Measurements from ENCODE around the gene DNLZ.
A peak's percentile ranks its signal among the peaks of the same experiment; 100 is the strongest.

- TF ChIP-seq YY1 (IDR thresholded peaks at IDR 0.05; ENCODE audit: borderline replicate concordance in 1 of 3, control insufficient read depth in 1 of 3, extremely low read depth in 1 of 3, insufficient read depth in 3 of 3, insufficient read length in 1 of 3, insufficient replicate concordance in 2 of 3, low read depth in 1 of 3, low read length in 2 of 3) (no peak), MED1 (CRISPR knock-in tag; IDR thresholded peaks at IDR 0.05; ENCODE audit: borderline replicate concordance) (no peak), POLR2A (conservative IDR thresholded peaks at IDR 0.05) (no peak), ZNF174 (CRISPR knock-in tag; IDR thresholded peaks at IDR 0.05) (no peak), BRCA1 (IDR thresholded peaks at IDR 0.05) (no peak), BRCA1 (CRISPR knock-in tag; IDR thresholded peaks at IDR 0.05) (no peak), CBX3 (IDR thresholded peaks at IDR 0.05; ENCODE audit: borderline replicate concordance in 1 of 2, low read length in 2 of 2) (no peak), ZNF583 (CRISPR knock-in tag; IDR thresholded peaks at IDR 0.05) (no peak), ZNF253 (CRISPR knock-in tag; conservative IDR thresholded peaks at IDR 0.05) (no peak)
- TF ChIP-seq, protein P1, sequence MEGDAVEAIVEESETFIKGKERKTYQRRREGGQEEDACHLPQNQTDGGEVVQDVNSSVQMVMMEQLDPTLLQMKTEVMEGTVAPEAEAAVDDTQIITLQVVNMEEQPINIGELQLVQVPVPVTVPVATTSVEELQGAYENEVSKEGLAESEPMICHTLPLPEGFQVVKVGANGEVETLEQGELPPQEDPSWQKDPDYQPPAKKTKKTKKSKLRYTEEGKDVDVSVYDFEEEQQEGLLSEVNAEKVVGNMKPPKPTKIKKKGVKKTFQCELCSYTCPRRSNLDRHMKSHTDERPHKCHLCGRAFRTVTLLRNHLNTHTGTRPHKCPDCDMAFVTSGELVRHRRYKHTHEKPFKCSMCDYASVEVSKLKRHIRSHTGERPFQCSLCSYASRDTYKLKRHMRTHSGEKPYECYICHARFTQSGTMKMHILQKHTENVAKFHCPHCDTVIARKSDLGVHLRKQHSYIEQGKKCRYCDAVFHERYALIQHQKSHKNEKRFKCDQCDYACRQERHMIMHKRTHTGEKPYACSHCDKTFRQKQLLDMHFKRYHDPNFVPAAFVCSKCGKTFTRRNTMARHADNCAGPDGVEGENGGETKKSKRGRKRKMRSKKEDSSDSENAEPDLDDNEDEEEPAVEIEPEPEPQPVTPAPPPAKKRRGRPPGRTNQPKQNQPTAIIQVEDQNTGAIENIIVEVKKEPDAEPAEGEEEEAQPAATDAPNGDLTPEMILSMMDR (IDR thresholded peaks at IDR 0.05 in 2 of 3, conservative IDR thresholded peaks at IDR 0.05 in 1 of 3; ENCODE audit: insufficient read depth in 2 of 3, low read depth in 1 of 3, low read length in 3 of 3) = peak; percentile 6 to 18 (median 8); a peak in 2 of 6 replicates
- TF ChIP-seq, protein P2, sequence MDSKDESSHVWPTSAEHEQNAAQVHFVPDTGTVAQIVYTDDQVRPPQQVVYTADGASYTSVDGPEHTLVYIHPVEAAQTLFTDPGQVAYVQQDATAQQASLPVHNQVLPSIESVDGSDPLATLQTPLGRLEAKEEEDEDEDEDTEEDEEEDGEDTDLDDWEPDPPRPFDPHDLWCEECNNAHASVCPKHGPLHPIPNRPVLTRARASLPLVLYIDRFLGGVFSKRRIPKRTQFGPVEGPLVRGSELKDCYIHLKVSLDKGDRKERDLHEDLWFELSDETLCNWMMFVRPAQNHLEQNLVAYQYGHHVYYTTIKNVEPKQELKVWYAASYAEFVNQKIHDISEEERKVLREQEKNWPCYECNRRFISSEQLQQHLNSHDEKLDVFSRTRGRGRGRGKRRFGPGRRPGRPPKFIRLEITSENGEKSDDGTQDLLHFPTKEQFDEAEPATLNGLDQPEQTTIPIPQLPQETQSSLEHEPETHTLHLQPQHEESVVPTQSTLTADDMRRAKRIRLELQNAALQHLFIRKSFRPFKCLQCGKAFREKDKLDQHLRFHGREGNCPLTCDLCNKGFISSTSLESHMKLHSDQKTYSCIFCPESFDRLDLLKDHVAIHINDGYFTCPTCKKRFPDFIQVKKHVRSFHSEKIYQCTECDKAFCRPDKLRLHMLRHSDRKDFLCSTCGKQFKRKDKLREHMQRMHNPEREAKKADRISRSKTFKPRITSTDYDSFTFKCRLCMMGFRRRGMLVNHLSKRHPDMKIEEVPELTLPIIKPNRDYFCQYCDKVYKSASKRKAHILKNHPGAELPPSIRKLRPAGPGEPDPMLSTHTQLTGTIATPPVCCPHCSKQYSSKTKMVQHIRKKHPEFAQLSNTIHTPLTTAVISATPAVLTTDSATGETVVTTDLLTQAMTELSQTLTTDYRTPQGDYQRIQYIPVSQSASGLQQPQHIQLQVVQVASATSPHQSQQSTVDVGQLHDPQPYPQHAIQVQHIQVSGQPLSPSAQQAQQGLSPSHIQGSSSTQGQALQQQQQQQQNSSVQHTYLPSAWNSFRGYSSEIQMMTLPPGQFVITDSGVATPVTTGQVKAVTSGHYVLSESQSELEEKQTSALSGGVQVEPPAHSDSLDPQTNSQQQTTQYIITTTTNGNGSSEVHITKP (IDR thresholded peaks at IDR 0.05; ENCODE audit: partially characterized antibody) = no peak
Observed at GRCh38 chr9:136313111-136314055, 50.2 kb downstream of the DNLZ start.

Data from K562 (cell line).